CD4-positive, alpha-beta T cell (primary cell): ENCODE data around the gene GPR183. TPM values are rescaled to one million over a fixed set of nuclear protein-coding genes. Genes with fewer than 3 reads are reported as not detected.

Experiments
- ATAC-seq: fragments of 200-7000 bp; cut with Tn5 transposase; one replicate; pipeline ENCODE4 v1.10.0; 2022; ENCODE audit warnings: mild to moderate bottlenecking; ENCODE audit not compliant: poor library complexity
- CTCF ChIA-PET: fragments of 350-600 bp; sonication (Branson Sonifier 250); formaldehyde crosslinking; loops from one replicate; lab custom pipeline; 2021; ENCODE audit warnings: antibody characterized with exemption, inconsistent platforms; lab: Charles Lee
- POLR2A ChIA-PET: fragments of 350-600 bp; sonication (Branson Sonifier 250); formaldehyde crosslinking; loops from one replicate; lab custom pipeline; 2021; ENCODE audit warnings: antibody characterized with exemption, inconsistent platforms; lab: Charles Lee
- DNase-seq, 14 experiments: peaks; one replicate each; pipeline ENCODE4 v3.0.0-alpha.2; 2013 to 2020; ENCODE audit warnings: mixed read lengths in 2 of 14
- H3K27ac ChIP-seq, 2 donors: one replicate each; pipeline versions ENCODE4 v1.5.1 to v1.7.0; 2013; ENCODE audit warnings: low read length in 2 of 2, low read depth in 1 of 2, mild to moderate bottlenecking in 1 of 2
- H3K27me3 ChIP-seq, 2 experiments: 1 replicate in 1 of 2; 2 replicates in 1 of 2; pipeline versions ENCODE4 v1.6.1 to v1.7.0; 2013; ENCODE audit warnings: low read length in 2 of 2, control low read depth in 1 of 2, mild to moderate bottlenecking in 1 of 2, moderate library complexity in 1 of 2; ENCODE audit not compliant: insufficient read depth in 2 of 2, control insufficient read depth in 1 of 2
- H3K36me3 ChIP-seq: one replicate; pipeline ENCODE4 v1.6.1; 2013; ENCODE audit warnings: low read length, control low read depth; ENCODE audit not compliant: insufficient read depth
- H3K4me1 ChIP-seq: one replicate; pipeline ENCODE4 v1.6.1; 2013; ENCODE audit warnings: low read length, control low read depth; ENCODE audit not compliant: insufficient read depth
- H3K4me3 ChIP-seq: one replicate; pipeline ENCODE4 v1.5.1; 2013; ENCODE audit warnings: mild to moderate bottlenecking, low read length, moderate library complexity
- H3K9me3 ChIP-seq, 2 experiments: 1 replicate in 1 of 2; 2 replicates in 1 of 2; pipeline versions ENCODE4 v1.6.1 to v1.7.0; 2013; ENCODE audit warnings: low read length in 2 of 2, mild to moderate bottlenecking in 2 of 2, control low read depth in 1 of 2, moderate library complexity in 1 of 2; ENCODE audit not compliant: control insufficient read depth in 1 of 2, insufficient read depth in 1 of 2
- H3K27ac Mint-ChIP-seq: one replicate; pipeline ENCODE4 v1.8.0; 2020; ENCODE audit warnings: mixed read lengths
- H3K27me3 Mint-ChIP-seq: one replicate; pipeline ENCODE4 v1.8.0; 2021; ENCODE audit warnings: mixed read lengths
- H3K36me3 Mint-ChIP-seq: one replicate; pipeline ENCODE4 v1.8.0; 2021; ENCODE audit warnings: low read depth, mixed read lengths
- H3K4me1 Mint-ChIP-seq: one replicate; pipeline ENCODE4 v1.8.0; 2021; ENCODE audit warnings: low read depth, mixed read lengths
- H3K4me3 Mint-ChIP-seq: one replicate; pipeline ENCODE4 v1.8.0; 2020; ENCODE audit warnings: mild to moderate bottlenecking, mixed read lengths
- H3K9me3 Mint-ChIP-seq: one replicate; pipeline ENCODE4 v1.8.0; 2020; ENCODE audit warnings: mixed read lengths
- CTCF ChIP-seq: fragments of 200-600 bp; IDR thresholded peaks from one replicate; pipeline ENCODE4 v1.8.0; 2022; ENCODE audit warnings: antibody characterized with exemption, mild to moderate bottlenecking
- intact Hi-C, 2 experiments: fragments of 100-400 bp; cut with DNase I in 1 of 2; cut with micrococcal nuclease in 1 of 2; formaldehyde crosslinking; loops; one replicate each; pipeline versions ENCODE4 v1.15.1 to v1.9.0; 2023 to 2025; cut with DNase I, micrococcal nuclease
- total RNA-seq, 174 experiments: library from RNA in 2 of 174; stranded (reverse) in 2 of 174; gene quantifications; one replicate each; pipeline ENCODE4 v1.2.3 and lab custom pipeline; 2021 to 2026

GPR183 gene
- total RNA-seq, 2 experiments from 2014 or later, result 330 to 337 TPM

DNA sequence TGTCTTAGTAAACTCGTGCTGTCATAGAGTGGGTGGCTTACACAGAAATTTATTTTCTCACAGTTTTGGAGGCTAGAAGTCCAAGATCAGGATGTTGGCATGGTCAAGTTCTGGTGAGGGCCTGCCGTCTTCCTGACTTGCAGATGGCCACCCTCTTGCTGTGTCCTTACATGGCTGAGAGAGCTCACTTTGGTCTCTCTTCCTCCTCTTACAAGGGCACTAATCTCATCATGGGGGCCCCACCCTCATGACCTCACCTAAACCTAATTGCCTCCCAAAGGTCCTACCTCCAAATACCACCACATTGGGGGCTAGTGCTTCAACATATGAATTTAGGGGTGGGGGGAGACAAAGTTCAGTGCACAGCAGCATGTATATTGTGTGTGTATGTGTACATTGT lies 34.7 kb downstream of the GPR183 start:
- intact Hi-C loops, result loop anchor here (5.0 kb wide), 2 partner anchors 35 to 225 kb away; partner anchors contain the start of gene GPR183 (in 1 of the 2)
- H3K27me3 Mint-ChIP-seq, result no peaks in the 10 kb centered on the region
- ChIA-PET POLR2A (interaction anchor here (1.0 to 5.5 kb wide), 7 partner anchors 8 to 163 kb away, joined by 3 to 55 read pairs (median 35); partner anchors contain the start of genes GPR18, GPR183 and UBAC2), CTCF (interaction anchor here (1.5 to 10.4 kb wide), 3 partner anchors 20 to 166 kb away, joined by 3 to 189 read pairs (median 44); partner anchors contain the start of gene GPR183)
- H3K4me1 ChIP-seq, result peaks cover 47% of the 10 kb centered on the region
- H3K4me1 Mint-ChIP-seq, result peaks cover 86% of the 10 kb centered on the region
- no peak overlapping the region for H3K4me3 ChIP-seq
- H3K27ac Mint-ChIP-seq, result peak overlapping the region; percentile 87
- peaks cover 25% of the 10 kb centered on the region for H3K36me3 ChIP-seq
- H3K9me3 ChIP-seq, result peaks cover 4 to 5% of the 10 kb centered on the region in 2 experiments
- no peak overlapping the region for H3K4me3 Mint-ChIP-seq
- peaks cover 59% of the 10 kb centered on the region for H3K36me3 Mint-ChIP-seq
- H3K27ac ChIP-seq, result peak overlapping the region in 1 of 2 donors; percentile 39
- no peaks in the 10 kb centered on the region for H3K27me3 ChIP-seq
- no peak for TF ChIP-seq CTCF
- peaks cover 2% of the 10 kb centered on the region for H3K9me3 Mint-ChIP-seq
- no peak for ATAC-seq
- DNase-seq, result no peak

- Histone ChIP-seq H3K4me3 (no peak overlapping the region), H3K27me3 (no peaks in the 10 kb centered on the region), H3K36me3 (peaks cover 30% of the 10 kb centered on the region), H3K9me3 (peaks cover 4 to 5% of the 10 kb centered on the region in 2 experiments), H3K4me1 (peaks cover 40% of the 10 kb centered on the region), H3K27ac (no peak overlapping the region)
- CTCF ChIA-PET, result interaction anchor here (1.4 to 10.4 kb wide), 5 partner anchors 33 to 231 kb away, joined by 3 to 189 read pairs (median 44); partner anchors contain the start of gene GPR183
- peak in 1 of 14 experiments; percentile 13 for DNase-seq
- no peak for TF ChIP-seq CTCF
- peaks cover 79% of the 10 kb centered on the region for H3K4me1 Mint-ChIP-seq
- H3K27ac Mint-ChIP-seq, result peak overlapping the region; percentile 87
- H3K27me3 Mint-ChIP-seq, result no peaks in the 10 kb centered on the region
- ATAC-seq, result no peak
- peaks cover 55% of the 10 kb centered on the region for H3K36me3 Mint-ChIP-seq
- H3K9me3 Mint-ChIP-seq, result peaks cover 2% of the 10 kb centered on the region
- intact Hi-C loops, result loop anchor here (1.0 to 5.0 kb wide), 5 partner anchors 26 to 226 kb away; partner anchors contain the start of gene GPR183 (in 1 of the 2)
- POLR2A ChIA-PET, result interaction anchor here (1.0 to 5.5 kb wide), 10 partner anchors 9 to 164 kb away, joined by 3 to 55 read pairs (median 5); partner anchors contain the start of genes GPR18, GPR183 and UBAC2
- H3K4me3 Mint-ChIP-seq, result no peak overlapping the region
Observed at GRCh38 chr13:99271249-99271648, 36.0 kb downstream of the GPR183 start.

DNA sequence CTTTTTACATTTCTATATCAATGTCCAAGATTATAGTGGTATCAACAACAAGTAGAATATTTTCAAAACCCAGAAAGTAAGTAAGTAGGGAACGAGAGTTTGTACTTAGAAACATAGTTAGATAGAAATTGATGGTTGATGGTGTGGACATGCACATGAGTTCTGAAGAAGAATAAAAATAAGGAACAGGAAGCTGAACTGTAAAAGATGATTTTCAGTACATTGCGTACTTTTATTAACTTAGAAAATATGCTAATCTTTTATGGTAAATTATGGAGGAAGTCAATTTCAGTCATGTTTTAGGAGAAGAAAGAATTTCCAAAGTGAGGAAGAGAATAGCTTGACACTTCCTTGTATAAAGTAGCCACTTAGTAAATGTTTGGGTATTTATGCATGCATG lies 36.7 kb downstream of the GPR183 start:
- H3K4me3 ChIP-seq, result no peak overlapping the region
- no peaks in the 10 kb centered on the region for H3K27me3 ChIP-seq
- CTCF ChIA-PET, result interaction anchor here (0.8 to 10.4 kb wide), 30 partner anchors 12 to 184 kb away, joined by 3 to 189 read pairs (median 8); partner anchors contain the start of genes GPR183 and UBAC2
- peaks cover 2% of the 10 kb centered on the region for H3K9me3 Mint-ChIP-seq
- POLR2A ChIA-PET, result interaction anchor here (1.2 to 5.5 kb wide), 18 partner anchors 10 to 165 kb away, joined by 3 to 55 read pairs (median 10); partner anchors contain the start of genes GPR183 and UBAC2
- H3K4me1 Mint-ChIP-seq, result peaks cover 78% of the 10 kb centered on the region
- no peak for ATAC-seq
- H3K36me3 Mint-ChIP-seq, result peaks cover 58% of the 10 kb centered on the region
- peaks cover 33% of the 10 kb centered on the region for H3K4me1 ChIP-seq
- no peaks in the 10 kb centered on the region for H3K27me3 Mint-ChIP-seq
- peaks cover 4 to 5% of the 10 kb centered on the region in 2 experiments for H3K9me3 ChIP-seq
- peak in 1 of 14 experiments; percentile 9 for DNase-seq
- TF ChIP-seq CTCF, result no peak
- peaks cover 31% of the 10 kb centered on the region for H3K36me3 ChIP-seq
- peak overlapping the region in 1 of 2 donors; percentile 9 for H3K27ac ChIP-seq
- peak overlapping the region; percentile 87 for H3K27ac Mint-ChIP-seq
- H3K4me3 Mint-ChIP-seq, result no peak overlapping the region
- intact Hi-C loops, result loop anchor here (2.0 to 5.0 kb wide), 4 partner anchors 26 to 227 kb away; partner anchors contain the start of gene GPR183 (in 1 of the 2)
